Osteoblast (primary cell): Measurements from ENCODE around the gene ZFAND5. TPM values are rescaled to one million over a fixed set of nuclear protein-coding genes. Genes with fewer than 3 reads are reported as not detected.

ENCODE experiments used
- DNase-seq: peaks from one replicate; pipeline ENCODE4 v3.0.0; 2011; ENCODE audit warnings: low spot score, mixed read lengths; ENCODE audit not compliant: insufficient read length; ENCODE audit errors: missing footprints
- H2AFZ ChIP-seq: 2 replicates; pipeline ENCODE4 v1.6.0; 2011; ENCODE audit warnings: mild to moderate bottlenecking, low read length
- H3K27ac ChIP-seq: 2 replicates; pipeline ENCODE4 v1.5.1; 2011; ENCODE audit warnings: mild to moderate bottlenecking, low read depth, low read length, moderate library complexity
- H3K27me3 ChIP-seq: 2 replicates; pipeline ENCODE4 v1.6.0; 2012; ENCODE audit warnings: mild to moderate bottlenecking, control low read depth, inconsistent platforms, low read length, moderate library complexity; ENCODE audit not compliant: insufficient read depth
- H3K36me3 ChIP-seq: 2 replicates; pipeline ENCODE4 v1.5.1; 2011; ENCODE audit warnings: mild to moderate bottlenecking, low read length, control low read depth, moderate library complexity; ENCODE audit not compliant: insufficient read depth
- H3K4me1 ChIP-seq: 2 replicates; pipeline ENCODE4 v1.5.1; 2011; ENCODE audit warnings: mild to moderate bottlenecking, low read length, control low read depth, moderate library complexity; ENCODE audit not compliant: insufficient read depth
- H3K4me2 ChIP-seq: 2 replicates; pipeline ENCODE4 v1.6.0; 2011; ENCODE audit warnings: mild to moderate bottlenecking, low read length; ENCODE audit not compliant: insufficient read depth
- H3K4me3 ChIP-seq: fragments of 200-600 bp; sonication (generic); 3 replicates; pipeline ENCODE4 v1.5.1; 2012; ENCODE audit warnings: mild to moderate bottlenecking, low read length, inconsistent platforms; ENCODE audit not compliant: insufficient read depth
- H3K79me2 ChIP-seq: 2 replicates; pipeline ENCODE4 v1.6.0; 2012; ENCODE audit warnings: mild to moderate bottlenecking, low read length, control low read depth, inconsistent platforms; ENCODE audit not compliant: insufficient read depth
- H3K9me3 ChIP-seq: 2 replicates; pipeline ENCODE4 v1.5.1; 2011; ENCODE audit warnings: low read depth, low read length, control low read depth
- H4K20me1 ChIP-seq: 2 replicates; pipeline ENCODE4 v1.6.0; 2012; ENCODE audit warnings: mild to moderate bottlenecking, low read length, control low read depth; ENCODE audit not compliant: insufficient read depth
- CTCF ChIP-seq: IDR thresholded peaks from 2 replicates; pipeline ENCODE4 v1.5.1; 2011; ENCODE audit warnings: mild to moderate bottlenecking, low read depth, low read length, moderate library complexity; ENCODE audit errors: extremely low read depth
- total RNA-seq: library from RNA; depleted of rRNA; stranded (reverse); fragments of >200 nt; gene quantifications from 2 replicates; pipeline ENCODE4 v1.2.3, GENCODE V29; 2012

ZFAND5 gene
- total RNA-seq, 1 donor, result 164 TPM

GRCh38 chr9:72304538-72304937 lies 60.5 kb downstream of the ZFAND5 start:
- peak overlapping the region; percentile 1 for H2AFZ ChIP-seq

More at GRCh38 chr9:72304538-72304937, 60.5 kb downstream of the ZFAND5 start:
- no peaks in the 10 kb centered on the region for H3K9me3 ChIP-seq
- no peak overlapping the region for H3K27ac ChIP-seq
- DNase-seq, result no peak
- H4K20me1 ChIP-seq, result no peaks in the 10 kb centered on the region
- no peak for TF ChIP-seq CTCF
- H3K4me2 ChIP-seq, result peak overlapping the region; percentile 45
- H3K4me3 ChIP-seq, result no peak overlapping the region
- H3K79me2 ChIP-seq, result no peaks in the 10 kb centered on the region
- no peaks in the 10 kb centered on the region for H3K4me1 ChIP-seq
- no peaks in the 10 kb centered on the region for H3K36me3 ChIP-seq
- no peaks in the 10 kb centered on the region for H3K27me3 ChIP-seq

Other genes with a start within 250 kb of the ZFAND5 start
- not detected in 2 replicates for gene GDA, start 215.8 kb downstream of the ZFAND5 start, total RNA-seq
- gene TMC1, start 156.4 kb upstream of the ZFAND5 start, total RNA-seq, result under 0.01 TPM in 1 of 2 replicates, not detected in the other